Type B pancreatic cell (in vitro differentiated cells): ENCODE results near the gene ALS2CL. TPM values are rescaled to one million over a fixed set of nuclear protein-coding genes. Genes with fewer than 3 reads are reported as not detected.

Source experiments
- DNase-seq: peaks from one replicate; pipeline ENCODE4 v3.0.0; 2021; ENCODE audit warnings: mixed read lengths; ENCODE audit not compliant: unreplicated experiment; ENCODE audit errors: extremely low spot score
- H3K27ac Mint-ChIP-seq: 2 replicates; pipeline ENCODE4 v1.8.0; 2021; ENCODE audit warnings: mild to moderate bottlenecking, mixed read lengths
- H3K27me3 Mint-ChIP-seq: 2 replicates; pipeline ENCODE4 v1.8.0; 2021; ENCODE audit warnings: mixed read lengths
- H3K36me3 Mint-ChIP-seq: 2 replicates; pipeline ENCODE4 v1.8.0; 2021; ENCODE audit warnings: mixed read lengths
- H3K4me1 Mint-ChIP-seq: one replicate; pipeline ENCODE4 v1.8.0; 2021; ENCODE audit warnings: mixed read lengths; ENCODE audit not compliant: unreplicated experiment
- H3K4me3 Mint-ChIP-seq: 2 replicates; pipeline ENCODE4 v1.8.0; 2021; ENCODE audit warnings: mild to moderate bottlenecking, mixed read lengths
- H3K9me3 Mint-ChIP-seq: 2 replicates; pipeline ENCODE4 v1.8.0; 2021; ENCODE audit warnings: mixed read lengths
- total RNA-seq: library from RNA; stranded (reverse); gene quantifications from 2 replicates; pipeline ENCODE4 v1.2.1, GENCODE V29; 2021; ENCODE audit warnings: low replicate concordance
- TF ChIP-seq, protein P1 (sequence below): fragments of 200-600 bp; sonication (generic); conservative IDR thresholded peaks from 2 replicates; pipeline ENCODE4 v1.5.0; 2021; ENCODE audit warnings: antibody characterized with exemption, mild to moderate bottlenecking

Gene ALS2CL
- total RNA-seq, 1 donor from 2014 or later, result 31.7 TPM

GRCh38 chr3:46642971-46643370 lies 50.5 kb downstream of the ALS2CL start:
- H3K4me1 Mint-ChIP-seq, result no peaks in the 10 kb centered on the region
- H3K9me3 Mint-ChIP-seq, result peaks cover 6% of the 10 kb centered on the region
- H3K27me3 Mint-ChIP-seq, result peaks cover 2% of the 10 kb centered on the region
- H3K4me3 Mint-ChIP-seq, result no peak overlapping the region
- TF ChIP-seq, protein P1, sequence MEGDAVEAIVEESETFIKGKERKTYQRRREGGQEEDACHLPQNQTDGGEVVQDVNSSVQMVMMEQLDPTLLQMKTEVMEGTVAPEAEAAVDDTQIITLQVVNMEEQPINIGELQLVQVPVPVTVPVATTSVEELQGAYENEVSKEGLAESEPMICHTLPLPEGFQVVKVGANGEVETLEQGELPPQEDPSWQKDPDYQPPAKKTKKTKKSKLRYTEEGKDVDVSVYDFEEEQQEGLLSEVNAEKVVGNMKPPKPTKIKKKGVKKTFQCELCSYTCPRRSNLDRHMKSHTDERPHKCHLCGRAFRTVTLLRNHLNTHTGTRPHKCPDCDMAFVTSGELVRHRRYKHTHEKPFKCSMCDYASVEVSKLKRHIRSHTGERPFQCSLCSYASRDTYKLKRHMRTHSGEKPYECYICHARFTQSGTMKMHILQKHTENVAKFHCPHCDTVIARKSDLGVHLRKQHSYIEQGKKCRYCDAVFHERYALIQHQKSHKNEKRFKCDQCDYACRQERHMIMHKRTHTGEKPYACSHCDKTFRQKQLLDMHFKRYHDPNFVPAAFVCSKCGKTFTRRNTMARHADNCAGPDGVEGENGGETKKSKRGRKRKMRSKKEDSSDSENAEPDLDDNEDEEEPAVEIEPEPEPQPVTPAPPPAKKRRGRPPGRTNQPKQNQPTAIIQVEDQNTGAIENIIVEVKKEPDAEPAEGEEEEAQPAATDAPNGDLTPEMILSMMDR, result no peak
- no peaks in the 10 kb centered on the region for H3K36me3 Mint-ChIP-seq
- DNase-seq, result no peak
- no peak overlapping the region for H3K27ac Mint-ChIP-seq

- Mint-ChIP-seq H3K27me3 (peaks cover 4% of the 10 kb centered on the region), H3K4me1 (no peaks in the 10 kb centered on the region), H3K4me3 (no peak overlapping the region), H3K36me3 (no peaks in the 10 kb centered on the region), H3K9me3 (peaks cover 6% of the 10 kb centered on the region), H3K27ac (no peak overlapping the region)
- DNase-seq, result no peak
- TF ChIP-seq, protein P1, result no peak
Measured at GRCh38 chr3:46640927-46641326, 52.6 kb downstream of the ALS2CL start.

GRCh38 chr3:46639221-46639620 lies 54.3 kb downstream of the ALS2CL start:
- no peak overlapping the region for H3K27ac Mint-ChIP-seq
- no peaks in the 10 kb centered on the region for H3K4me1 Mint-ChIP-seq
- no peak overlapping the region for H3K4me3 Mint-ChIP-seq
- peaks cover 6% of the 10 kb centered on the region for H3K27me3 Mint-ChIP-seq
- no peaks in the 10 kb centered on the region for H3K36me3 Mint-ChIP-seq
- H3K9me3 Mint-ChIP-seq, result peaks cover 6% of the 10 kb centered on the region
- TF ChIP-seq, protein P1, result no peak
- no peak for DNase-seq

- TF ChIP-seq, protein P1, result no peak
- no peak overlapping the region for H3K4me3 Mint-ChIP-seq
- H3K9me3 Mint-ChIP-seq, result no peaks in the 10 kb centered on the region
- H3K27ac Mint-ChIP-seq, result no peak overlapping the region
- no peaks in the 10 kb centered on the region for H3K36me3 Mint-ChIP-seq
- peaks cover 5% of the 10 kb centered on the region for H3K4me1 Mint-ChIP-seq
- DNase-seq, result no peak
- peaks cover 4% of the 10 kb centered on the region for H3K27me3 Mint-ChIP-seq
Measured at GRCh38 chr3:46634856-46635255, 58.6 kb downstream of the ALS2CL start.

- Mint-ChIP-seq H3K36me3 (no peaks in the 10 kb centered on the region), H3K27me3 (peaks cover 4% of the 10 kb centered on the region), H3K27ac (no peak overlapping the region), H3K4me1 (peaks cover 18% of the 10 kb centered on the region), H3K4me3 (no peak overlapping the region), H3K9me3 (no peaks in the 10 kb centered on the region)
- no peak for DNase-seq
- TF ChIP-seq, protein P1, result no peak
Measured at GRCh38 chr3:46632792-46633191, 60.7 kb downstream of the ALS2CL start.
